HG03139 (cell line): ENCODE results near the gene PYGB.

Experiments used
- ATAC-seq: cut with Tn5 transposase; IDR thresholded peaks from one replicate; pipeline ENCODE4 v1.9.1; 2021; ENCODE audit not compliant: unreplicated experiment

PYGB gene

GRCh38 chr20:25293910-25294458, 46.1 kb downstream of the PYGB start:
- no peak for ATAC-seq

GRCh38 chr20:25294459-25295385, 46.8 kb downstream of the PYGB start:
- no peak for ATAC-seq

- no peak for ATAC-seq
These were observed 47.7 kb downstream of the PYGB start for GRCh38 chr20:25295386-25296093.

DNA sequence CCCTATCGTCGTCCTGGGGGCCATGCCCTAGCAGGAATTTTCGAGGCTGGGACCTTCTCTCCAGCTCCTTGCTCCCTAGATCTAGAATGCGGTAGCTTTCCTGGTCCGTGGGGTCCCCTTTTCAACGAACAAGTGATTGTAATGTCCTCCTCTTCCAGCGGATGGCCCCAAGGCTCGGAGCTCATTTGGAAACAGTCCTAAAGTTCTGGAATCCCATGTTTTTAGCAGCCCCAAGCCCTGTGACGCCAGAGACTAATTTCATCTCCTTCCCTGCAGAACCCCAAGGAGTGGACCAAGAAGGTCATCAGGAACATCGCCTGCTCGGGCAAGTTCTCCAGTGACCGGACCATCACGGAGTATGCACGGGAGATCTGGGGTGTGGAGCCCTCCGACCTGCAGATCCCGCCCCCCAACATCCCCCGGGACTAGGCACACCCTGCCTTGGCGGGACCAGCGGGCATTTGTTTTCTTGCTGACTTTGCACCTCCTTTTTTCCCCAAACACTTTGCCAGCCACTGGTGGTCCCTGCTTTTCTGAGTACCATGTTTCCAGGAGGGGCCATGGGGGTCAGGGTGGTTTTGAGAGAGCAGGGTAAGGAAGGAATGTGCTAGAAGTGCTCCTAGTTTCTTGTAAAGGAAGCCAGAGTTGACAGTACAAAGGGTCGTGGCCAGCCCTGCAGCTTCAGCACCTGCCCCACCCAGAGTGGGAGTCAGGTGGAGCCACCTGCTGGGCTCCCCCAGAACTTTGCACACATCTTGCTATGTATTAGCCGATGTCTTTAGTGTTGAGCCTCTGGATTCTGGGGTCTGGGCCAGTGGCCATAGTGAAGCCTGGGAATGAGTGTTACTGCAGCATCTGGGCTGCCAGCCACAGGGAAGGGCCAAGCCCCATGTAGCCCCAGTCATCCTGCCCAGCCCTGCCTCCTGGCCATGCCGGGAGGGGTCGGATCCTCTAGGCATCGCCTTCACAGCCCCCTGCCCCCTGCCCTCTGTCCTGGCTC, 48.5 kb downstream of the PYGB start:
- no peak for ATAC-seq

GRCh38 chr20:25297141-25297905, 49.4 kb downstream of the PYGB start:
- ATAC-seq, result no peak

GRCh38 chr20:25299806-25300205, 51.9 kb downstream of the PYGB start:
- no peak for ATAC-seq

DNA sequence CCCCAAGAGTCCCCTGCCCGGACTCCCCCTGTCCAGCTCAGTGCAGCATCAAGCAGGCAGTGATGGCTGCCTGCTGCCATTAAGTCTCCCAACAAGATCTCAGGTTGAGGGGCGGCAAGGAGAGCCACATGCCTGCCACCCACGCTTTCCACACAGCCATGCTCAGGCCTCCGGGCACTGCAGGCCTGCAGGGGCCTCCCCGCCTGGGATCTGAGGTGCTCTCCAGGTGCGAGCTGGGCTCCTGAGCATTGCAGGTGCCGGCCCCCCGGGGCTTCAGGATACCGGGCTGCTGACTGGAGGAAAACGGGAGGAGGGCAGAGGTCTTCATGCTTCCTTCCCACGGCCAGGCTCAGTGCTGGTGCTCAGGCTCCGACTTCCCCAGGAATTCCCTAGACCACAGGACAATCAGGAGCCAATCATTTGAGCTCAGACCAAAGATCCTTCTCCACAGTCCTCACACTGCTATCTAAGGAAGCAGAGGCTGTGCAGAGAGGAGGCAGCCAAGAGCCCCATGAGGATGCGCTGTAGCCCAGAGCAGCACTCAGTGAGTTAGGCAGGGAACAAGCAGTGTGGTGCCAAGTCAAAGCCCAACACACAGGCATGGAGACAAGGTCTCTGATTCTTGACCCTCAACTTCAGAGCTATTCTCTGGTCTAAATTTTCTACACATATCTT, 52.7 kb downstream of the PYGB start:
- no peak for ATAC-seq

DNA sequence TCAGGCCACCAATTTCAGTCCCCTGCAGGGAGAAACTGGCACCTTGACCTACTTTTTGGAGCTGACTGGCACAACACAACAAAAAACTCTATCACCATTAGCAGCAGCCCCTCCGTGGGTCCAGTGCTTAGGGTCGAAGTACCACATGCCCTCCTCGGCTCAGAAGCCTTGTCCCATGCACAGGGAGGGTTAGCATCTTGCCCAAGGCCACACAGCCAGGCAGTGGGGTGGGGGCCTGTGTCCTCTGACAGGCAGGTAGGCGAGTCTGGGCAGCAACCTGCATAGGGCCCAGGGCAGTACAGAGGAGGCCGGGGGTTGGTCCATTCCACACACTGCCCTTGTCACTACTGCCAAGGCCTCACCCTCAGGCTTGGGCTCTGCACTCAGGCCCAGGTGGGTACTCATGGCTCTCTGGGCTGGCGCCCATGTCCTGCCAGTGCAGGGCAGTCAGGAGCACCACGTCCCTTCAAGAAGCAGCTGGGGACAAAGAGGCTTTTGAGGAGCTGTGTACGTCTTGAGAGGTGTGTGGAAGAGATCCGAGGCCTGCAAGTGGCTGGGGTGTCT, 53.6 kb downstream of the PYGB start:
- no peak for ATAC-seq

GRCh38 chr20:25302596-25302995, 54.7 kb downstream of the PYGB start:
- no peak for ATAC-seq

DNA sequence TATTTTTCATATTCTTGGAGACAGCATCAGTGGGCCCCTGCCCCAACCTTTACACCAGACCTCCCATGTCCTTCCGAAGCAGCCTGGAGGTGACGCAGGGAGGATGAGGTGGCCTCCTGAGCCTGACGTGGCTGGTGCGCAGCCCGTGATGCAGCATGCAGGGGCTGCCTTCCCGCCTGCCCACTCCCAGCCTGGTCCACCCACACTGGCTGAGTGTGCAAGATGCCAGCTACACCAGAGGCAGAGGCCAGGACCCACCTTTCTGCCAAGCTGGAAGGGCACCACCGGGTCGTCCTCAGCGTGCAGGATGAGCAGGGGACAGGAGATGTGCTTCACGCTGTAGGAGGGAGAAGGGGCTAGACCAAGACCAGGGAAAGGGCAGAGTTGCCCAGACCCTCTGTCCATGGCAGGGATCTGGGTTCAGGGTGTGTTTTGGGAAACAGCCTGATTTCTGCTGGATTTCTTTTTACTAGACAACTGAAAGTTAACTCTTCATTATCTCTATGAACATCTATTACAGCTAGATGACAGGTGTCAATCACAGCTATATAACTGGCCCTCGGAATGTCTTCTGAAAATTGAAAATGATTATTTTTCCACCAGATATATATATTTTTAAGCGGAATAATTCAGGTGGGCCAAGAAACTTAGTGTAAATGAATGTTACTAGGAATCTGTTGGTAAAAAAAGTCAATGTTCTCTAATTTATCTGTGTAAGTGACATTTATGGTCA, 55.6 kb downstream of the PYGB start:
- no peak for ATAC-seq

- no peak for ATAC-seq
These were observed 56.2 kb downstream of the PYGB start for GRCh38 chr20:25304025-25304549.

- ATAC-seq, result no peak
These were observed 59.4 kb downstream of the PYGB start for GRCh38 chr20:25306991-25307903.

GRCh38 chr20:25308083-25308491, 60.2 kb downstream of the PYGB start:
- no peak for ATAC-seq

DNA sequence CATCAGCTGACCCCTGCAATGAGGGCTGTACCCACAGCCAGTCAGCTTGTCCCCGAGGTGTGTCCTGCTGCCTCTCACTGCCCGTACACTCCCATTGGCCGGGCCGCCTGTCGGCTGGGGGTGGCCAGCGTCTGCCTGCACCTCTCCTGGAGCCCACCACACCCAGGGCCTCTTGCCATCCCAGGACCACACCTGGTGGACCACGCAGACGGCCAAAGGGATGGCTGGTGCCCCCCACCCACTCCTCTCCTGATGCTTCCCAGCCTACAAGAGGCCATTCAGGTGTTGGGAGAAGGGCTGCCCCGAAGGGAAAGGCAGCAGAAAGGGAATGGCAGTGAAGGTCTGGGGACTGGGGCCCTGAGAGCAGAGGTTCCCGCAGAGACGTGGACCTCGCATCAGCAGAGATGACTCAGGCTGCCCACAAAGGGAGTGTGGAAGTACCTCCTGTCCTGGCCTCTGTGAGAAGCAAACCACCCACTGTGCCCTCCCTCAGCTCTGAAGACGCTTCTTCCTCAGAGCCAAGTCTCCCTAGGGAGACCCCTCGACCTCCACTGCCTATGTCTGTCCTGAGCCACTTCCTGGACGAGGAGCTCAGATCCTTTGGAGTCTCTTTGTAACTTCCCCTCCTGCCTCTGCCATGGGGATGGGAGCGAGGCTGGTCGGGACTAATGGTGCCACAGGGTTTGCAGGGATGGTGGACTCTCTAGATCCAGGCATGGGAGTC, 60.9 kb downstream of the PYGB start:
- no peak for ATAC-seq

GRCh38 chr20:25309395-25310267, 61.7 kb downstream of the PYGB start:
- no peak for ATAC-seq
